Ovary (tissue), 3 donors: ENCODE data around the gene B4GALT5.

ENCODE experiments used
- POLR2A ChIP-seq: fragments of 450-650 bp; IDR thresholded peaks from one replicate; pipeline ENCODE4 v1.6.1; 2017; ENCODE audit warnings: antibody characterized with exemption, mild to moderate bottlenecking, moderate library complexity
- TF ChIP-seq, protein P1 (sequence below), 3 donors: fragments of 450-650 bp in 2 of 3; fragments of 200-600 bp in 1 of 3; IDR thresholded peaks; one replicate each; pipeline versions ENCODE4 v1.5.1 to v1.8.0; 2016 to 2022; ENCODE audit warnings: antibody characterized with exemption in 3 of 3, mild to moderate bottlenecking in 1 of 3
- donor health status: DM: no; HTN: no; CAD: no.

GRCh38 chr20:49622243-49622642 lies 91.4 kb downstream of the B4GALT5 start:
- TF ChIP-seq, protein P1, sequence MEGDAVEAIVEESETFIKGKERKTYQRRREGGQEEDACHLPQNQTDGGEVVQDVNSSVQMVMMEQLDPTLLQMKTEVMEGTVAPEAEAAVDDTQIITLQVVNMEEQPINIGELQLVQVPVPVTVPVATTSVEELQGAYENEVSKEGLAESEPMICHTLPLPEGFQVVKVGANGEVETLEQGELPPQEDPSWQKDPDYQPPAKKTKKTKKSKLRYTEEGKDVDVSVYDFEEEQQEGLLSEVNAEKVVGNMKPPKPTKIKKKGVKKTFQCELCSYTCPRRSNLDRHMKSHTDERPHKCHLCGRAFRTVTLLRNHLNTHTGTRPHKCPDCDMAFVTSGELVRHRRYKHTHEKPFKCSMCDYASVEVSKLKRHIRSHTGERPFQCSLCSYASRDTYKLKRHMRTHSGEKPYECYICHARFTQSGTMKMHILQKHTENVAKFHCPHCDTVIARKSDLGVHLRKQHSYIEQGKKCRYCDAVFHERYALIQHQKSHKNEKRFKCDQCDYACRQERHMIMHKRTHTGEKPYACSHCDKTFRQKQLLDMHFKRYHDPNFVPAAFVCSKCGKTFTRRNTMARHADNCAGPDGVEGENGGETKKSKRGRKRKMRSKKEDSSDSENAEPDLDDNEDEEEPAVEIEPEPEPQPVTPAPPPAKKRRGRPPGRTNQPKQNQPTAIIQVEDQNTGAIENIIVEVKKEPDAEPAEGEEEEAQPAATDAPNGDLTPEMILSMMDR (IDR thresholded peaks at IDR 0.05) = no peak
- no peak for TF ChIP-seq POLR2A
